ENCODE data around the gene NUP62. TPM values are rescaled to one million over a fixed set of nuclear protein-coding genes. Genes with fewer than 3 reads are reported as not detected.

NUP62 gene
- polyA plus RNA-seq, 1 donor (not counting 4 experiments of a cell fraction or from before 2014, with no cell fraction given) = 12.9 TPM

DNA sequence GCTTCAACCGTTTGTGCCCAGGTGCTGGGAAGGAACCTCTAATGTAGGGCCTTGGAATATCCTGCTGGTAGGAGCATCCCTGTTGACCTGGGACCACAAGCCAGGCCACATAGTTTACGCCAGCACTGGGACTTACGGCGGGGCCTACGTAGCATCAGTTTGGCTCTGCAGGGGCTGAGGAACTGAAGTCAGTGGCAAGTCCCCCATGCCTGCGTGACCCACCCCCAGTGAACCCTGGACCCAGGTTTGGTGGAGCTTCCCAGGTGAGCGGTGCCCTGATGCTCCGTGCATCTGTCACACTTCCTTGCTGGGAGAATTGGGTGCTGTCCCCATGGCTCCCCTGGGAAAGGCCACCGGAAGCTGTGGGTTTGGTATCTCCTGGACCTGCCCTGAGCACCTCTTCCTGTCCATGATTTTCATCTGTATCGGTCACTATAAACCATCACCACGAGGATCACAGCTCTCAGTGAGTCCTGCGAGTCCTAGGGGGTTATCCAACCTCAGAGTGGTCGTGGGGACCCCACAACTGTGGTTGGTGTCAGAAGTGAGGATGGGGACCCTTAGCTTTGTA lies 21.7 kb upstream of the NUP62 start:
- no peak for TF ChIP-seq EZH2 (IDR thresholded peaks at IDR 0.05; ENCODE audit: low read length)
- TF ChIP-seq, protein P1, sequence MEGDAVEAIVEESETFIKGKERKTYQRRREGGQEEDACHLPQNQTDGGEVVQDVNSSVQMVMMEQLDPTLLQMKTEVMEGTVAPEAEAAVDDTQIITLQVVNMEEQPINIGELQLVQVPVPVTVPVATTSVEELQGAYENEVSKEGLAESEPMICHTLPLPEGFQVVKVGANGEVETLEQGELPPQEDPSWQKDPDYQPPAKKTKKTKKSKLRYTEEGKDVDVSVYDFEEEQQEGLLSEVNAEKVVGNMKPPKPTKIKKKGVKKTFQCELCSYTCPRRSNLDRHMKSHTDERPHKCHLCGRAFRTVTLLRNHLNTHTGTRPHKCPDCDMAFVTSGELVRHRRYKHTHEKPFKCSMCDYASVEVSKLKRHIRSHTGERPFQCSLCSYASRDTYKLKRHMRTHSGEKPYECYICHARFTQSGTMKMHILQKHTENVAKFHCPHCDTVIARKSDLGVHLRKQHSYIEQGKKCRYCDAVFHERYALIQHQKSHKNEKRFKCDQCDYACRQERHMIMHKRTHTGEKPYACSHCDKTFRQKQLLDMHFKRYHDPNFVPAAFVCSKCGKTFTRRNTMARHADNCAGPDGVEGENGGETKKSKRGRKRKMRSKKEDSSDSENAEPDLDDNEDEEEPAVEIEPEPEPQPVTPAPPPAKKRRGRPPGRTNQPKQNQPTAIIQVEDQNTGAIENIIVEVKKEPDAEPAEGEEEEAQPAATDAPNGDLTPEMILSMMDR (optimal IDR thresholded peaks at IDR 0.05 in 1 of 3, IDR thresholded peaks at IDR 0.05 in 1 of 3, conservative IDR thresholded peaks at IDR 0.05 in 1 of 3; ENCODE audit: extremely low read depth in 1 of 3, insufficient read depth in 2 of 3, low read length in 3 of 3) = no peak
- Histone ChIP-seq H3K27me3 (ENCODE audit: control insufficient read depth, extremely low read depth, insufficient read depth, low read length) (peaks cover 9% of the 10 kb centered on the region), H3K9me3 (ENCODE audit: control insufficient read depth, low read depth, low read length) (no peaks in the 10 kb centered on the region), H3K4me3 (ENCODE audit: control insufficient read depth in 2 of 3, extremely low read depth in 1 of 3, insufficient read depth in 2 of 3, low read depth in 1 of 3, low read length in 3 of 3) (no peak overlapping the region), H3K36me3 (ENCODE audit: control insufficient read depth in 2 of 2, extremely low read depth in 1 of 2, insufficient read depth in 2 of 2, low read length in 2 of 2) (no peaks in the 10 kb centered on the region), H3K9me1 (ENCODE audit: control insufficient read depth, extremely low read depth, insufficient read depth, low read length) (no peaks in the 10 kb centered on the region), H3K4me1 (ENCODE audit: control insufficient read depth, extremely low read depth, insufficient read depth, low read length) (no peaks in the 10 kb centered on the region), H3K9ac (ENCODE audit: control insufficient read depth, extremely low read depth, insufficient read depth, low read length) (no peak overlapping the region), H3K79me2 (ENCODE audit: control insufficient read depth, insufficient read depth, low read length) (no peaks in the 10 kb centered on the region), H3K4me2 (ENCODE audit: control insufficient read depth, extremely low read depth, insufficient read depth, low read depth, low read length) (no peak overlapping the region), H3K27ac (ENCODE audit: control insufficient read depth, insufficient read depth, low read length) (no peak overlapping the region), H2AFZ (ENCODE audit: control insufficient read depth, low read length) (no peak overlapping the region), H4K20me1 (ENCODE audit: control insufficient read depth, extremely low read depth, insufficient read depth, low read length) (no peaks in the 10 kb centered on the region)
- DNase-seq (ENCODE audit: low read depth, low spot score) (no peak), FAIRE-seq (no peak)
- dilution Hi-C loops (cut with MboI; ENCODE audit: extremely low pct_ligation_motif_present, low sequenced_read_pairs) = no loop called here

DNA sequence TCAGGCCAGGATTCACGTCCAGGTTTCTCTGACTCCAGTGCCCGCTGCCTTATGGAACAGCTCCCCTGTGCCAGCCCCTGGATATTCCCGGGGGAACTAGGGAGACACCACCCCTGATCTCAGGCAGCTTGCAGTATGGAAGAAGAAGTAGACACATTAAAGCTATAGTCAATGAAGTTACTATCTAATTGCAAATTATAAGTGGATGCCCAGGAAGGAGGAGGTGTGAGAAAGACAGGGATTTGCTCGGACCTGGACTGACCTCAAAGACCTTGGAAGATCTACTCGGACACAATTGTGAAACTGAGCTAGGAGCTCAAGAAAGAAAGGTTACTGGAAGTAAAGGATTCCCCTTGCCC lies 21.3 kb upstream of the NUP62 start:
- Histone ChIP-seq H4K20me1 (ENCODE audit: control insufficient read depth, extremely low read depth, insufficient read depth, low read length) (no peaks in the 10 kb centered on the region), H3K27me3 (ENCODE audit: control insufficient read depth, extremely low read depth, insufficient read depth, low read length) (peaks cover 9% of the 10 kb centered on the region), H3K9me3 (ENCODE audit: control insufficient read depth, low read depth, low read length) (no peaks in the 10 kb centered on the region), H3K9me1 (ENCODE audit: control insufficient read depth, extremely low read depth, insufficient read depth, low read length) (no peaks in the 10 kb centered on the region), H3K27ac (ENCODE audit: control insufficient read depth, insufficient read depth, low read length) (no peak overlapping the region), H3K79me2 (ENCODE audit: control insufficient read depth, insufficient read depth, low read length) (no peaks in the 10 kb centered on the region), H3K36me3 (ENCODE audit: control insufficient read depth in 2 of 2, extremely low read depth in 1 of 2, insufficient read depth in 2 of 2, low read length in 2 of 2) (no peaks in the 10 kb centered on the region), H3K4me3 (ENCODE audit: control insufficient read depth in 2 of 3, extremely low read depth in 1 of 3, insufficient read depth in 2 of 3, low read depth in 1 of 3, low read length in 3 of 3) (no peak overlapping the region), H3K9ac (ENCODE audit: control insufficient read depth, extremely low read depth, insufficient read depth, low read length) (no peak overlapping the region), H3K4me2 (ENCODE audit: control insufficient read depth, extremely low read depth, insufficient read depth, low read depth, low read length) (no peak overlapping the region), H2AFZ (ENCODE audit: control insufficient read depth, low read length) (no peak overlapping the region), H3K4me1 (ENCODE audit: control insufficient read depth, extremely low read depth, insufficient read depth, low read length) (no peaks in the 10 kb centered on the region)
- FAIRE-seq = no peak
- DNase-seq (ENCODE audit: low read depth, low spot score) = no peak
- dilution Hi-C loops (cut with MboI; ENCODE audit: extremely low pct_ligation_motif_present, low sequenced_read_pairs) = no loop called here
- no peak for TF ChIP-seq EZH2 (IDR thresholded peaks at IDR 0.05; ENCODE audit: low read length)
- TF ChIP-seq, protein P1 (optimal IDR thresholded peaks at IDR 0.05 in 1 of 3, IDR thresholded peaks at IDR 0.05 in 1 of 3, conservative IDR thresholded peaks at IDR 0.05 in 1 of 3; ENCODE audit: extremely low read depth in 1 of 3, insufficient read depth in 2 of 3, low read length in 3 of 3) = no peak

All from keratinocyte (primary cell).